HK-2 (cell line): ENCODE results near the gene APBB3.

Experiments
- DNase-seq: peaks from one replicate; pipeline ENCODE4 v3.0.0-alpha.2; 2018; ENCODE audit not compliant: unreplicated experiment

Gene APBB3

DNA sequence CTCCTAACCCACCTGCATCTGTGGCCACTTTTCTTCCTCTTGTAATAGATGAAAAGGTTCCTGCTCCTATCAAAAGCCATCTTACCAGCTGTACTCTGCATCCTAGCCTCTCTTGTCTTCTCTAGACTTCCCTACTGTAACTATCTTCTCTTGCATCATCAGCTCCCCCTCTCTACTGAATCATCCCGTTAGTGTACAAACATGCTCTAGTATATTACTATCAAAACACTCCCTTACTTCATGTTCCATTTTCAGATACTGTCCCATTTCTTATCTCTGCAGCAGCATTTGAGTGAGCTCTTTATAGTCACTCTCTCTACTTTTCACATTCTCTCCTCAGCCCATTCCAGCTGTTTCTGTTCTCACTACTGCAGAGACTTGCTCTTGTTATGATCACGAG, 9.9 kb downstream of the APBB3 start:
- no peak for DNase-seq

DNA sequence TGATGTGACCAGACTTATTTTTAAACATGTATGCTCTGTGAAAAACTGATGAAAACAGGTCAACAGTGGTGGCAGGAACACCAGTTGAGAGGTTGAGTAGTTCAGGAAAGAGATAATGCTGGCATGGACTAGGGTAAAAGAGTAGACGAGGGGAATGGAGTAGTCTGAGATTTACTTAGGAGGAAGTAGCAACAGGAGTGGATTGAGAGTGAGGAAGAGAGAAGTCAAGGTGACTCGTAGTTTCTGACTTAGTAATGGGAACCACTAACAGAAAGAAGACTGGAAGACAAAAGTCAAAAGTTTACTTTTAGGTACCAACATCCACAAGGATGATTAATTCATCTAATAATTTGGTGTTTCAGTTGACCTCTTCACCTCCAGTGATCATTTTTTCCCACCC, 10.7 kb downstream of the APBB3 start:
- DNase-seq, result no peak

DNA sequence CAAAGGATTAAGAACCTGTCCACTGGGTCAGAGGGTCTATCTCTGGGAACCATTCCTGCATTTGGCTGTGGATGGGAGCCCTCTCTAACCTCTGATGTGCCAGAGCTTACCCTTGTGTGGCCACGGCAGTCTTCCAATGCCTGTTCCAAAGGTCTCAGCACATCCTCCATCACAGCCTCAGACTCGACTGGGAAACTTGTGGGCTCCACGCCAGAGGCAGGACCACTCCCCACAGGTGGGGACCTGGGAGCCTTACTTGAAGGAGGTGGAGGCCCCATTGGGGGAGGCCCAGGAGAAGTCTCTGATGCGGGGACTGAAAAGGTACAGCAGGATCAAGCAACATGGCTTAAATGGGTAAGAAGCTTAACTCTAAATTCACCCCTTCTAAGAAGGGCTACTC, 12.5 kb downstream of the APBB3 start:
- DNase-seq, result no peak

DNA sequence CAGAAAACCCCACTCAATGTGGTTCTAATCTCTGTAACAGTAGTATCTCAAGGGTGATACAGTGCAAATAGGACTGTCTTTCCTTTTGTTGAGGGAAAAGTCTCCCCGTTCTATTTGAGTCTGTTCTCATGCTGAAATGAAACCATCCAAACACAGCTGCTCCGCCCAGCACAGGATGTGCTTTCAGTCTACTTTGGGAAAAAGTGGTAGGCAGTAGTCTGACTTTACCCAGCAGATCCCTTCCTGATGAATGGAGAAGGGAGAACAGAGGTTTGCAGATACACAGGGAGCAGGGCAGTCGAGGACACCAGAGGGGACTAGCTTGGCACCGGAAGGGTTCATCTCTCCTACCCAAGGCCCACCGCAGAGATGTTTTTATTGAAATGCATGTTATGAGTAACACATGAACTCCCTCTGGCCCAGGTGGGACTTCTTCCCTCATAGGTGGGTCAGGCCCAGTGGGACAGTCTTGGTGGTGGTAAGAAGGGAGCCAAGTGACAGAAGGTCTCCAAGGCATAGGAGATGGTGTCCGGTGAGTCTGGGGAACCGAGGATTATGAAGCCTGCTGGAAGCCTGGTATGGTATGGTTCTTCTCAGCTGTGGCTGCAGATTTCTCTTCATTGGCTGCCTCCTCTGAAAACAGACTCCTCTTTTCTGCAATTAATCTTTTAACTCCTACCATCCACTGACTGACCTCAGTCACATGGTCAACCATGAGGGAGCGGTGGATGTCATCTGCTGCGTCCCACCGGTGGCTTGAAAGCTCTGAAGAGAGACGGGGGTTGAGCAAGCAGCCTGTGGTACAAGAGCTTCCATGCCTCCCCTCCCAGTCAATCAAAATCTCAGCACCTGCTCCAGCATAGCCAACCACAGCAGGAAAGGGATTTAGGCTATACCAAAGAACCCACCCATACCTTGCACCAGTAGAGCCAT, 14.0 kb downstream of the APBB3 start:
- no peak for DNase-seq

DNA sequence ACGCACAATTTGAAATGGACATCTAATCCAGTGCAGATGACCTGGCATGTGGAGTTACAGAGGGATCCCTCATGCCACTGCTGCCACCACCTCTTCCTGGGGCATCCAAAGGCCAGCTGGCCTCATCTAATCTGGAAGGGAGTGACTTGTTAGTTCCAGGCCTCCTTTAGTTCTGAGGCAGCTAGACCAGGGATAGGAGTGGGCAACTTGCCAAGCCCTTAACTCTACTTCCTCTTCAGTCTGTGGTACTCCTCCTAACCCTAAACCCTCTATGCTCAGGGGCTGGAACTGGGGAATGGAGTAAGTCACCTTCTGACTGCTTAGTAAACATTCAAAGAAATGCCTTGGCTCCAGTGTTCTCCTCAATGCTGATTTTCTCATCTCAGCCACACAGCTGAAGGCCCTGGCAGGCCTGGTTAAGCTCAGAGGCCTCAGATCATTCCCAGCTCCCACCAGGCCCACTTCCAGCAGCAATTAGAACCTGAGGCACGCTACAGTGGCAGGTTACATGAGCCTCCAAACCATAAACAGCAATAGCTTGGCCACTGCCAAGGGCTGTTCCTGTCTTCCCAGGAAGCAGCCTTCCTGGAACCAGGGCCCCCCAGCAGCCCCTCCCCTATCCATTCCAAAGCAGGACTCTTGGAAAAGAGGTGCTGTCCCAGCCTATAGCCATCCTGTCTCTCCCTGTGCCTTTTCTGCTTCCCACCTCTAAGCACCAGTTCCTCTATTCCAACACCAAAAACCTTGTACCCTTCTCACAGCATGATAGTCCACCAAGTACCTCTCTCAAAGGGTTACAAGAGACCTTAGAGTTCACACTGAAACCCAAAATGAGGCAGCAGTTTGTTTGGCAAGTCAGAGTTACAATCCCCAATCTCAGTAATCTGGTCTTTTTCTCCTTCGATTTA, 14.9 kb downstream of the APBB3 start:
- no peak for DNase-seq

DNA sequence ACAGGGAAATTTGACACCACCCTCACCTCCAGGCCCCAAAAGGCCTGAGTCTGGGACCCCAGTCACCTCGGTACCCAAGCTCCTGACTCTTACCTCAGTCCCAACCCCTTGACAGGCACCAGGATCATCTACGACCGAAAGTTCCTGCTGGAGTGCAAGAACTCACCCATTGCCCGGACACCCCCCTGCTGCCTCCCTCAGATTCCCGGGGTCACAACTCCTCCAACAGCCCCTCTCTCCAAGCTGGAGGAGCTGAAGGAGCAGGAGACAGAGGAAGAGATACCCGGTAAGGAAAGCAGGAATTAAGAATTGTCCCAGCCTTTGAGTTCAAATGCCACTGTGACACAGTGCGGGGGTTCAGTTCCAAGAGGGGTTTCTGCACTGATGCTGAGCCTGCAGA, 15.6 kb downstream of the APBB3 start:
- DNase-seq, result no peak

DNA sequence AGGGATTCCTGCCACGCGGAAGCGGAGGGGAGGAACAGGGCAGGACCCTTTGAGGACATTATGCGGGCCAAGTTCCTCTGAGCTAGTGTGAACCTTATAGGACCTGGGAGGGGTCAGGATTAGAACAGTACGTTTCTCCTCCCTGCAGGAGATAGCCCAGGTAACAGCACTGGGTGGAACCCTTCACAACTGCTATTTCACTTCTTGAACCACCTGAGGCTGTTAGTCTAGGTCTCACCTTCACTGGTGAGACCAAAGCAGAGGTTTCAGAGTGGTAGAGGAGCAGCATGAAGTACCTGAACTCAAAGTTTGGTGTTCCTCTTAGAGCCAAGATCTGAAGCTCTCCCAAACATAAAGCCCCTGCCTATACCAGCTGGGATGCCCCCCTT, 16.1 kb downstream of the APBB3 start:
- DNase-seq, result no peak

DNA sequence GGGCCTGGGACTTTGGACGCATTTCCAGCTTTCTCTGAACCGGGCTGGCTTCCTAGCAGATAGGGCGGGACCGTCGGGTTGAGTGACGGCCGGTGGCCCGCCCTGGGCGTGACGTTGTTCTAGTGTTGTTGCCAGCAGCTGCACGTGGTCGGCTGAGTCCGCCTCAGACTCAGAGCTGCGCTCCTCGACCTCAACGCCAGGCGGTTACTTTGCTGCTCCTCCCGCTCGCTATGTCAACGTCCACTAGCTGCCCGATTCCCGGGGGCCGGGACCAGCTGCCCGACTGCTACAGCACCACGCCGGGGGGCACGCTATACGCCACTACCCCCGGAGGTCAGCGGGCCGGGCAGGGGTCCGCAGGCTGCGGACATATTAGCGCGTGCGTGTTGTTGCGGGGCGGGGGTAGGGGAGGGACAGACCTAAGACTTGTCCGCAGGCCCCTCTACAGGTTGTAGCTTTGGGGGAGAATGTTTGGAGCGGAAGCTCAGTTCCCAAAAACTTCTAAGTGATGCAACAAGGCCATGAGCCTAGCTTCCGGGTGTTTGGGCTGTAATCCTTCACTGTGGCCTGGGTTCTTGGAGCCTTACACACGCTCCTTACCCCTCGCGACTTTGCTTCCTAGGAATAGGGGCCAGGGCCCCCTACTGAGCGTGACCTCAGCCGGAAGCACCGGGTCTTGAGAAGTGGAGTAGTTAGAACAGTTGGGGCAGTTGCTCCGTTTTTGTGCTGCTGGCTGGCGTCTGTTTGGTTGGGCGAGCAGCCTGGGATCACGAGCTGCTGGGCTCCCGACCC, 16.7 kb downstream of the APBB3 start, which contains the start of gene EIF4EBP3:
Gene EIF4EBP3 (plus strand): TSS at position 155 of the 792 bp plus-strand sequence. CDS start 76 bp downstream, at position 231.
- peak; percentile 87 for DNase-seq

DNA sequence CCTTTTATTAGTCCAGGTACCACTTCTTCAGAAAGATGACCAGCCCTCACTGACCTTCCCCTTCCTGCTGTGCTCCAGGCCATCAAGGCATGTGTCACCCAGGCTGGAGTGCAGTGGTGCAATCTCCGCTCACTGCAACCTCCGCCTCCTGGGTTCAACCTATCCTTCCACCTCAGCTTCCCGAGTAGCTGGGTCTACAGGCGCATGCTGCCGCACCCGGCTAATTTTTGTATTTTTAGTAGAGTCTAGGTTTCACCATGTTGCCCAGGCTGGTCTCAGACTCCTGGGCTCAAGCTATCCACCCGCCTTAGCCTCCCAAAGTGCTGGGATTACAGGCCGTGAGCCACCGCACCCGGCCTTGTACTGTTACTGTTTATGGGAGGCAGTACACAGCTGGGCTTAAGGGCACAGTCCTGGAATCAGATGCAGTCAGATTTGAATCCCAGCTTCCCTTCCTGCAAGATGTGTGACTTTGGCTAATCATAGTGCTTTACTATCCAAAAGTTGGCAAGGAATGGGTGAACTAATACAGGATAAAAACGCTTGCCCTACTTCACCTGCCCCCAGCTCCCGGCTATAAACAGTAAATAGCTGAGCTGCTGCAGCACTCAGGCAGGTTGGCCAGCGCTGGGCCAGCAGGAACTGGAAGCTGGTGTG, 17.4 kb downstream of the APBB3 start:
- DNase-seq, result no peak

DNA sequence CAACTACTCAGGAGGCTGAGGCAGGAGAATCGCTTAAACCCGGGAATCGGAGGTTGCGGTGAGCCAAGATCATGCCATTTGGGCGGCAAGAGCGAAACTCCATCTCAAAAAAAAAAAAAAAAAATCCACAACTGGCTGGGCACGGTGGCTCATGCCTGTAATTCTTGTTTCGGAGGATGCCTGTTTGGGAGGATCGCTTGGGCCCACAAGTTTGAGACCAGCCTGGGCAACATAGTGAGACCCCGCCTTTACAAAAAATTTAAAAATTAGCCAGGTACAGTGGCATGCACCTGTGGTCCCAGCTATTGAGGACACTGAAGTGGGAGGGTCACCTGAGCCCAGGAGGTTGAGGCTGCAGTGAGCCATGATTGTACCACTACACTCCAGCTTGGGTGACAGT, 18.8 kb downstream of the APBB3 start:
- DNase-seq, result no peak

DNA sequence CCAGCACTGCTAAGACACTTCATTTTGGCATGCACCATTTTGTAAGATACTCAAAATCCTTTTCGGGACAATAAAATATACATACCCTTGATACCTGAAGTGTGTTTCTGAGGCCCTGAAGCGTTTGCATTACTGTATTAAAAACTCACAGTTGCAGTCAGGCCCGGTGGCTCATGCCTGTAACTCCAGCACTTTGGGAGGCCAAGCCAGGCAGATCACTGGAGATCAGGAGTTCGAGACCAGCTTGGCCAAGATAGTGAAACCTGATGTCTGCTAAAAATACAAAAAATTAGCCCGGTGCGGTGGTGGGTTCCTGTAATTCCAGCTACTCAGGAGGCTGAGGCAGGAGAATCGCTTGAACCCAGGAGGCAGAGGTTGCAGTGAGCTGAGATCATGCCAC, 19.4 kb downstream of the APBB3 start:
- no peak for DNase-seq

DNA sequence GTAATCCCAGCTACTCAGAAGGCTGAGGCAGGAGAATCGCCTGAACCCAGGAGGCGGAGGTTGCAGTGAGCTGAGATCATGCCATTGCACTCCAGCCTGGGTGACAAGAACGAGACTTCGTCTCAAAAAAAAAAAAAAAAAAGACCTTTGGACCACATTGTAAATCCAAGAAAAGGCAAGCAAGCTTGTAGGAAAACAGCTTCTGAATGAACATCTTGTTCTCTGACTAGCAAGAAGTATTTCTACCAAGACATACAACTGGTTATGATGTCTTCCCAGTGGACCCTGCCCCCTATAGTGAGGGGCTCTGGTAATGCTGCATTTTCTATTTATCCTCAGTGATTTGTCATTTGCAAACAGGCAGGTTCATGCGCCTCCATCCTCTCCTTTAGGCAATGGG, 21.4 kb downstream of the APBB3 start:
- no peak for DNase-seq

DNA sequence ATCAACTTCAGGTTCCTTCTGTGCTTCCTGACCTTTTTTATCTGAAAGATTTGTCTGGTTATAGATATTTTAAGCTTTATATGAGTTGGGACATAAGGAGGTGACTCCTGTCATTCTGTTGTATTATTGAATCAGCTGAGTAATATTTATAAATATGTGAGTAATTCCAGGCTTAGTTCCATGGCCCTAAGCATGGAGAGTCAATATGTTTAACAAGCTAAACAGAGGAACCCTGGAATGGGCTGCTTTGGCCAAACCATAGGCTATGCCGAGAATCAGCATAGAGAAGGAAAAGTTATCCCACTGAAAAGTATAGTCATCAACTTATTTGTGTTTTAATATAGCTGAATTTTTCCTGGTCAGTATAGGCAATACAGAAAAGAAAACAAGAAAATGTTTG, 24.2 kb downstream of the APBB3 start:
- no peak for DNase-seq

DNA sequence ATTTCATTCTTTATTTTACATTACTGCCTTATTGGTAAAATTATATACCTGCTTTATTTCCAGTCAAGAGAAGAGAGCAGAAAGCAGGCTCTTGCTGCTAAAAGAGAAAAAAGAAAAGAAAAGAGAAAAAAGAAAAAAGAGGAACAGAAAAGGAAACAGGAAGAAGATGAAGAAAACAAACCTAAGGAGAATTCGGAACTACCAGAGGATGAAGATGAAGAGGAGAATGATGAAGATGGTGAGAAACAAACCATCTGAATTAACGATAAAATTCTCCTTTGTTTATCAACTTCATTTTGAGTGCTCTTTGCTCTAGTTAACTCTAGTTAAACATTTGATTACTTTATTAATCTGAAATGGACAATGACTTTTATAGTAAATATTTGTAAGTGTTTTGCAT, 40.4 kb downstream of the APBB3 start:
- DNase-seq, result no peak

DNA sequence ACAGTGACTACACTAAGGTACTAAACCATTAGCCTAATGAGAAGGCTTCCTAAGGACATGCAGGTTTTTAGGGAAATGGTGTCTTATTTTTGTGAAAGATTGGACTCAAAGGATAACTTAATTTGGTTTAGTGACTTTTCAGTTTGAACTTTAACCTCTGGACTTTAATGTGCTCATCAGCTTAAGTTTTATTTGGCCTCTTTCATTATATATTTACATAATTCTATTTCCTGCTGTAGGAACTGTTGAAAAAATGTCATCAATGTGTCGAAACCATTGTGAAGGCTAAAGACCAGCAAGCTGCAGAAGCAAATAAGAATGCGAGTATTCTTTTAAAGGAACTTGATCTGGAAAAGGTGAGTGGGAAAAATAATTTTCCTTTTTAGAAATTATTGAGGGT, 51.3 kb downstream of the APBB3 start:
- no peak for DNase-seq

DNA sequence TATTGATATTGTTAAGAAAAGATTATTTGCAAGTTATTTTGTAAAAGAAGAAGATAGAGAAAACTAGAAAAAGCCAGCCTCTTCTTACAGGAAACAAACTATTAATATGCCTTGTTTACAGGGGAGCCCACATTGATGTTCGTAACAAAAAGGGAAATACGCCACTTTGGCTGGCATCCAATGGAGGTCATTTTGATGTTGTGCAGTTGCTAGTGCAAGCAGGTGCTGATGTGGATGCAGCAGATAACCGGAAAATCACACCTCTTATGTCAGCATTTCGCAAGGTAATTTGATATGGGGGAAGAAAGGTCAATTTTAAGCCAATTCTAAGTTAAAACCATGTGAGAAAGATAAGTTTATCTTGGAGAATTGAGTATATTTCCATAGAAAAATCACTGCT, 54.5 kb downstream of the APBB3 start:
- no peak for DNase-seq
